NOMO-1 (cell line): ENCODE results near the gene RASAL1.

Source experiments
- DNase-seq, 2 experiments: peaks; one replicate each; lab custom pipeline; 2025; ENCODE audit not compliant: unreplicated experiment in 2 of 2; lab: John Stamatoyannopoulos, UW

RASAL1 gene

DNA sequence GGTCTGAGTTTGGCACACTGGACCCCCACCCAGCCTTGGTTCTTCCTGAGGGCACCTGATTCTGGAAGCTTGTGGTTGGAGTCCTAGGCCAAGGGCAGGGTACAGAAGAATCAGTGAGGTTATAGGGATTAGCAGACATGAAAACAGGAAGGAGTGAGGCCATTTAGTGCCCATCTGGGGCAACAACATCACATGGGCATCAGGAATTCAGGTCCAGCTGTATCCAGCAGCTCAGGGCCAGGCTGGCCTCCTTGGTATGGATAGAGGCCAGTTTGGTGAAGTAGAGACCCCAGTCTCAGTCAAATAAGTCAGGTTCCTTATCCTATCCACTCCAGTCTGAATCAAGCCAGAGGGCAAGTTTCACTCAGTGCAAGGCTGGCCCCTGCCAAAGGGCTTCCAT, 36.2 kb downstream of the RASAL1 start:
- no peak for DNase-seq

DNA sequence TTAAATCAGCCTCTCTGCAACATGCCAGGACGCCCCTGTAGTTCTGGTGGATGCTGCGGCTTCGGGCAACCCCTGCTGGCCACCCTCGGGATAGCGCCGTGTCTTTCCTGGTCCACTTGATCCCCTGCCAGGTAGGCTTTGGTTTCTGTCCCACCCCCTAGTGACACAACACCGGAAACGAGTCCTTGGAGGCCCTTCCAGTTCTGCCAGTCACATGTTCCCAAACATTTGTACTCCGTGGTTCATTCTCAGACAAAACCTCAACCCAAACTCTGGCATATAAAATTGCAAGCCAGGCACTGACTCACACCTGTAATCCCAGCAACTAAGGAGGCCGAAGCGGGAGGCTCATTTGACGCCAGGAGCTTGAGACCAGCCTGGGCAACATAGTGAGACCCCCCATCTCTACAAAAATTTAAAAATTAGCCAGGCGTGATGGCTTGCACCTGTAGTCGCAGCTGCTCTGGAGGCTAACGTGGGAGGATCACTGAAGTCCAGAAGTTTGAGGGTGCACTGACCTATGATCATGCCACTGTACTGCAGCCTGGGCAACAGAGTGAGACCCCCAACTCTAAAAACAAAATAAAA, 37.0 kb downstream of the RASAL1 start:
- no peak for DNase-seq

DNA sequence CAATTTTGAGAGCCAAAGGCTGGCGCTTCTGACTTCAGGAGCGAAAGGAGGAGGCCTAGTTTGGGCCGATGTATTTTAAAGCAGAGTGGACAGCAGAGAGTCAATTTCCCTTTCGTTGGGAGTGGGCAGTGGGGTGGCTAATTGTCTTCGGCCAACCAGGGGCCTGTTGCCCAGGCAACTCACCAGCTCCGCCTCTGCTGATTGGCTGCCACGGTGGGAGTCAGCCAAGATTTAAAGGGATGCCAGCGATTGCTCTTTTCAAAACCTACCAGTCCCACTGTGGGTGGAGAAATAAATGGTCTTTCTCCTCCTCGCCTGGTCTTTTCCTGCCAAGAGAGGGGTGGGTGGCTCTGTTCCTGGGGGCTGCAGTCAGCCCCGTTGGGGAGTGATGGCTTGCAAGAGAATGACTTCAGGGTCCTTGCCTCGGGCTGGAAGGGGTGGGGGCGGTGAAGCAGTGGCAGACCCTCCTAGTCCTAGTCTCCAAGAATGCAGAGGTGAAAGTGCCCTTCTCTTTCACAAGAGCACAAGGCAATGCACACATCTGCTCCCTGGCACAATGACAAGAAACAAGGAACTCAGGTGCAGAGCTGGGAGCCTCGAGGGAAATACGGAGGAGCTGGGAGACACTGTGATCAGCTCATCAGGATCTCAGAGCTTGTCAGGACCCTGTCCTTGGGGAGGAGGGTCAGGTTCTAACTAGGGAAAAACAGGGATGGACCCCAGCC, 37.7 kb downstream of the RASAL1 start:
- no peak for DNase-seq

DNA sequence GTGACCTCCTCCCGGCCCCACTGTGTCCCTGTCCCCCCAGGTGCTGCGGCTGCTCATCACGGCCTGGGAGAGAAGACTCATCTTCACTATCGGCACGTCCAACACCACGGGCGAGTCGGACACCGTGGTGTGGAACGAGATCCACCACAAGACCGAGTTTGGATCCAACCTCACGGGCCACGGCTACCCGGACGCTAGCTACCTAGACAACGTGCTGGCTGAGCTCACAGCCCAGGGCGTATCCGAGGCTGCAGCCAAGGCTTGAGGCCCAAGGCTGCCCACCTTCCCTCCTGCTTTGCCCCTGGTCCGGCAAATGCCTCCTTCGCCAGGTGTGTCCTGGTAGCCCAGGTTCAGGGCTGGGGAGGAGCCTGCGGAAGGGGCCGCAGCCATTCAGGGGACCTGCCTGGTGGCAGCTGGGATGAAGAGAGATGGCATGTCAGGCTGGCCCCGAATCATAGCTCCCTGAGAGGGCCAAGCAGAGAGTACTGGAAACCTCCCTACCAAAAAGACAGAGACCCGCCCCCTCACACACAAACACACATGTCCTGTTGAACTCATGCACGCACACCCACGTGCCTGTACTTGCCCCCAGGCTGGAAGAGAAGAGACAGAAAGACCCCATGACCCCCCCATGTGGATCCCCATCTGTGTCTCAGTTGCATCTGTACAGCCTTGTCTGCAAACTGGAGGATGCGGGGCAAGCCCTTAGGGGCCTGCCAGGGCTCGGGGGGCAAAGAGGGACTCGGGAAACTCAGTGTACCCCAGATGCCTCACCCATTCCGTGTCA, 38.7 kb downstream of the RASAL1 start:
- no peak for DNase-seq

DNA sequence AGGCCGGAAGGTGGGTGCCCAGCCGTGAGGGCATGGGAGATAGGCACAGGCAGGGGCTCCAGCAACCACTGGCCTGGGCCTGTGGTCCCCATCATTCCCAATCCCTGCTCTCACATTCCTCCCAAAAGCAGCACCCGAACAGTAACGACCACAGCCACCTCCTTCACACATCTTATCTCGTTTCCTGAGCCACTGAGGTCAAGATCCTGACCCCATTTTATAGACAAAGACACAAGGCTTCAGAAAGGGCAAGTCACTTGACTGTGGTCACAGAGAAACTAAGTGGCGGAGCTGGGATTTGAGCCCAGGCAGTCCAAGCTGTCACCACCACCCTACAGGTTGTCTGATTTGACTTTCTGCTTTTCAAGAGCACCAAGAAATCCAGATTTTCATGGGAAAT, 40.2 kb downstream of the RASAL1 start:
- DNase-seq: no peak

DNA sequence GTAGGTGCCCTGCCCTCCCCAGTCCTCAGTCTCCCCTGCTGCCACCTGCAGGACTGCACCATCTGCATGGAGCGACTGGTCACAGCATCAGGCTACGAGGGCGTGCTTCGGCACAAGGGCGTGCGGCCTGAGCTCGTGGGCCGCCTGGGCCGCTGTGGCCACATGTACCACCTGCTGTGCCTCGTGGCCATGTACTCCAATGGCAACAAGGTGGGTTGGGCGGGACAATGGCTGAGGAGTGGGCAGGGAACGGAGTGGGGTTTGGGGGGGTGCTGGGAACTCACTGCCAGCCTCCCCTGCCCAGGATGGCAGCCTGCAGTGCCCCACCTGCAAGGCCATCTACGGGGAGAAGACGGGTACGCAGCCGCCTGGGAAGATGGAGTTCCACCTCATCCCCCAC, 40.8 kb downstream of the RASAL1 start:
- DNase-seq: no peak

DNA sequence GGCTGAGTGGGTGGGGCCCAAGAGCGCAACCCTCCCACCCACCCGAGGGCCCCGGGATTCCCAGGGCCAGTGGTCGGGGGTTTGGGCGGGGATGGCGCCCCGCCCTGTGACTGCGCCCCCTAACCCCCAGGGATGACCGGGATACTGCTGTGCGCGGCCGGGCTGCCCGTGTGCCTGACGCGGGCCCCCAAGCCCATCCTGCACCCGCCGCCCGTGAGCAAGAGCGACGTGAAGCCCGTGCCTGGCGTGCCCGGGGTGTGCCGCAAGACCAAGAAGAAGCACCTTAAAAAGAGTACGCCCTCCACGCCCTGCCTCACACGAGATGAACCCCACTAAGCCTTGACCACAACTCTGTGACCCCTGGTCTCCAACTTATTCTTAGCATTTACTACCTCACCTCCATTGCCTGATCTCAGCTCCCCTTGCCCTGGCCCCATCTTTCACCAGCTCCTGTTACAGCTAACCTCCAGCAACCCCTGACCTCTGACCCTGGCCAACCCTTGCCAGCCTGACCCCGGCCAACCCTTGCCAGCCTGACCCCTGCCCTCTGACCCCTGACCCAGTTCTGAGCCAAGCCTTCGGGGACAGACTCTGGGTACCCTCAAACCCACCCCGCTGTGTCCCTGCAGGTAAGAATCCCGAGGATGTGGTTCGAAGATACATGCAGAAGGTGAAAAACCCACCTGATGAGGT, 42.0 kb downstream of the RASAL1 start:
- DNase-seq: no peak

DNA sequence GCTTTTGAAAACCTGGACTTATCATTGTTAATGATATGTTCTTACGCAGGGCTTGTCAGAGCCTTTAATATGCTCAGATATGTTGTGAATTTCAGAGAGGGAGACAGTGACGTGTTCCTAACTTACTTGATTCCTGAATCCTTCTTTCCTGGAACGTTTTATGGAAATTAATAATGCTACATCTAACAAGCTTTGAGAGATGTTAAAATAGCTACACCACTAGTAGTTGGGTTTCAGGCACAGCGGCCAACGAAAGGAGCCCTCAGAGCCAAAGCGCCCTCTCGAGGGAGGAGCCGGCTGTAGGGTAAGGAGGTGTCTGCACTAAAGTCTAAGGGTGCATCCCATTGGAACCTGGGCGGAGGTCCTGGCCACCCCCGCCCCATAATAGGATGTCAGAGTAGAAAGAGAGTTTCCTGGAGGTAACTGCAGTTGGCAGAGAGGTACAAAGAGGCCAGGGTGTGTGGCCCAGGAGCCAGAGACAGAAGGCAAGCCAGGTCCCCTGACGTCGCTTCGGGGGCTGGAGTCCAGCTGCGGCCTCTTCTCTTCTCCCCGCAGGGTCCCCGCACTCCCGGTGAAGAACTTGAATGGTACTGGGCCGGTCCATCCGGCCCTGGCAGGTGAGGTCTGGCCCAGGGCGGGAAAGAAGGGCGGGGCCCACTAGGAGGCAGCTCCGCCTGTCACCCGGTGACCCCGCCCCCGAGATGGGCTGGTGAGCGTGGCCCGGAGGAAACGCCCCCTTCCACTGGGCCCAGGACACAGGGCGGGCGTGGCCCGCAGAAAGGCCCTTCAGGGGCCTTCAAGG, 42.8 kb downstream of the RASAL1 start:
- no peak for DNase-seq

DNA sequence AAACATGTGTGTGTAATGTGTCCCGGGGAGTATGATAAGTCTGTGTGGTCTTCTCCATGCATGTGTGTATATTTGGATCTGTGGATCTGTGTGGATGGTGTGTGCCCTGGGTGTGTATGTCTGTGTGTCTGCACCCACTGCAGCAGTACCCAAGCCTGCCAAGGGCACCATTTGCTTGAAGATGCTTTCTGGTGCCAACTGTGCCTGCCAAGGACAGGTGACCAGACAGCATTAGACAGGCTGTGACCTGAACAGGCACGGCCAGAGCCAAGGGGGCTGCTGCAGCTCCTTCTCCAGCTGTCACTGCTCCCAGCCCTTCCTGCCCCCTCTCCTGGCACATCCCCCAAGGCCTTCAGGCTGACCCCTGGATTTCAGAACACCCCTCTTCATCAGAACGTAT, 44.1 kb downstream of the RASAL1 start:
- no peak for DNase-seq

DNA sequence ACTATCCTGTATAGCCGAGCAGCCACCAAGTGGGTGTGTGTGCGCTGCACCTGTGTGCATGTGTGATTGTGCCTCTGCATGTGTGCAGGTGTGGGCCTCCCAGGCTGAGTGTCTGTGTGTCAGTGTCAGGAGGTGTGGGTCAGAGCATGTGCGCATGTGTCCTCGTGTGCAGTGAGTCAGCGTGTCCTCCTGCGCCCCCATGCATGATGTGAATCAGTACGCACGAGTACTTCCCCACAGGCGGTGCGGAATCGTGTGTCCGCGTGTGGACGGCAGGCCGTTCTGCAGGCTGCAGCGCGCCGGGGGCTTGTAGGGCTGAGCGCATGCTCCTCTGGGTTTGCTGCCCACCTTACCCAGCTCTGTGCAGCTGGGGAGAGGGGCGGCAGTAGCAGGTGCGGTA, 44.8 kb downstream of the RASAL1 start:
- DNase-seq: no peak

DNA sequence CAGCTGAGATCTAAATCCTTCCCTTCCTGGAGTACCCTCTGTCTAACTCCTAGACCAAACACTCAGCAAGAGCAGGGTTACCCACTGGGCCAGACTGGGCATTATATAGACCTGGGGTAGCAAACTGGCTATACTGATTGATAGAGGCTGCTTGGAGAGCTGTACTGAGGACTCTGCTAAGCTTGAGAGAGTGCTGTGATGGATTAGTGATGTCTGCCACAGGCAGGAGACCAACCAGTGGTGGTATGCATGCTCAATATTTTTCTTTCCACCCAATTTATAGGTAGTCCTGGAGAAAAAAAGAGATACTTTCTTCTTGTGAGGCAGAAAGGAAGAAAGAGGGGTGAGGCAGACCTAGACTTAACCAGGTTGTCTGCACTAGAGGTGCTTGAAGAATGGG, 45.7 kb downstream of the RASAL1 start:
- no peak for DNase-seq

DNA sequence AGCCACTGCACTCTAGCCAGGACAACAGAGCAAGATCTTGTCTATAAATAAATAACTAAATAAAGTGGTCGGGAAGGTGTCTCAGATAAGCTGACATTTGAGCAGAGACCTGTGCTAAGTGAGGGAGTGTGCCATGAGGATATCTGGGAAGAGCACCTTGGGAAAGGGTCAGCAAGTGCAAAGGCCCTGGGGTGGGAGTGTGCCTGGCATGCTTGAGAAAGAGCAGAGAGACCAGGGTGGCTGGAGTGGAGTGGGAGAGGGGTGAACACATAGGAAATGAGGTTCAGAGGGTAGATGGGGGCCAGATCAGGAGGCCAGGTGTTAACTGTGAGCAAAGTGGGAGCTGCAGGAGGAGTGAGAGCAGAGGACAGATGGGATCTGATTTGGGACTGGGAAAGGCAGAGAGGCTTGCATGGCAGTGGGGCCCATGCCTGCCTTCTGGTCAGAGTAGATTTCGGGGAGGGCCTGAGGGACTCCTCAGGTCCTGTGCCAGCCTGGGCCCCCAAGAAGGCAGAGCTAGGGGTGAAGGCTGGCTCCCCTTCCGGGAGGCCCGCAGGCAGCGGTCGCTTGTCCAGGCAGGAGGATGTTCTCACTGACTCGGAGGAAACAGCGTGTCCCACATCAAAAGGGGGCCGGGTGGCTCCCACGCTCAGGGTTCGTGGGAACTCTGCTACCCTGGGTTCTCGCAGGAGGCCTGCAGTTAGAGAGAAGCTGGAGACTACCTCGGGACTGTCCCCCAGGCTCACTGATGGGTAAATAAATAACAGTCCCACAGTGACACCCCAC, 46.4 kb downstream of the RASAL1 start:
- DNase-seq: no peak

DNA sequence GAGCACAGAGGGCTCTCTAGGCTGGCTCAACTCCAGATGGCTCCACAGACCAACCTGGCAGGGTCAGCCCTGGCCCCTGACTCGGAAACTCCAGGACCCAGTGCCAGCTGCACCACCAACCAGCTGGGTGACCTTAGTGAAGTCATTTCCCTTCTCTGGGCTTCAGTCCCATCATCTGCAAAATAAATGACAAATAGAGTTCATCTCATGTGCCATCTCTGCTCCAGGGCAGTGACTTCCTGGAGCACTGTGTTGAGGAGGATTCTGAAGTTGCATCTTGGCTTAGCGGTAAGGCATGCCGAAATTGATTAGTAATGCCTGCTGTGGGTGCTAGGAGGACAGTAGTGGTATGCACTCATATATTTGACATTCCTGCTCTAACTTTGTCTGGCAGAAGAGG, 47.5 kb downstream of the RASAL1 start:
- no peak for DNase-seq

DNA sequence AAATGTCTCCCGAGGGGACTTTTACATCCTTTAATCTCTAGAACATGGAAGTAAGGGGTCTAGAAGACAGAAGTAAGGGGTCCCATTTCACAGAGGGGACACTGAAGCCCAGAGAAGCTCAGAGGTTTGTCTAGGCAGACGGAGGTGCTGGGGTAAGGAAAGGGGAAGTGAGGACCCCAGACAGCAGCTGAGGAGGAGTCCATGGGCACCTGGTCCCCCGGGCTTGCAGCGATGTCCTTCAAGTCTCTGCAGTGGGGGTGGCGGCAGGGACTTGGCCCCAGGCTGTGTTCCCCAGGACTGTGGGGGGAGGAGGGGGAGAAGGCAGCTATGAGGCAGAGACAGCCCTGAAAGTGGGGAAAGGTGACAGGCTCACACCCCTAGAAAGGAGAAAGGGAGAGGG, 48.4 kb downstream of the RASAL1 start:
- DNase-seq: no peak

DNA sequence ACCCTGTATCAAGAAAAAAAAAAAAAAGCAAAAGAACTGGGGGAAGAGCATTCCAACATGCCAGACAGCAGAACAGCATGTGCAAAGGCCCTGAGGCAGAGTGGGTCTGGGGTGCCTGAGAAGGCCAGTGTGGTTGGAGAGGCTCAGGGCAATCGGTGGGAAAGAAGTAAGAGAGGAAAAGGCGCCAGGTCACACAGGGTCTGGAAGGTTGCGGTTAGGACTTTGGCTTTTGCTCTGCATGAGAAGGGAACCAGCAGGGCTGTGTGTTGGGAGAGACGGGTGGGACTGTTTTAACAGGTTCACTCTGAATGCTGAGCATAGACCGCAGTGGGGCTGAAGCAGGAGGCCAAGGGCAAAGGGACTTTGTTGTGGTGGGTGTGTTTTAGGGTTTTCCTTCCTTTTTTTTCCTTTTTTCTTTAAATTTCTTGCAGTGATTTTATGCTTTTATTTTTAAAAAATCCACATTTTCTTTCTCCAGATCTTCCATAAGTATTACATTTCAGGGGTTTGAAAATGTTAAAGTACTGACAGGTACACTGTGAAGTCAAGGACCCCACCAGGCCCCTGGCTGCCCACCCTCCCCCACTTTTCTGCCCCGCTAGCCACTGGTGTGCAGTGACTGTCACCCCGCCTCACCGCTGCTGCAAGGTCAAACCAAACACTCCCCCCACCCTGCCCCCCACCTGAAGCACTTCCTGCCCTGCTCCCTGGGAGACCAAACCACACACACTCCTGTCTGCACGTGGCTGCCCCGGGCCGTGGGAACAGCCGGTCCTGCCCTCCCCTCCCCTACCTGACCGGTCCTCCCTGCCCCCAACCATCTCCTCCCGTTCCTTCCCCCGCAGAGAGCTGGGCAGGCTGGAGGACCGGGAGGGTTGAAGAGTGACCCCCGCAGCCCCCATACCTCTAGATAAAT, 49.1 kb downstream of the RASAL1 start:
- no peak for DNase-seq

DNA sequence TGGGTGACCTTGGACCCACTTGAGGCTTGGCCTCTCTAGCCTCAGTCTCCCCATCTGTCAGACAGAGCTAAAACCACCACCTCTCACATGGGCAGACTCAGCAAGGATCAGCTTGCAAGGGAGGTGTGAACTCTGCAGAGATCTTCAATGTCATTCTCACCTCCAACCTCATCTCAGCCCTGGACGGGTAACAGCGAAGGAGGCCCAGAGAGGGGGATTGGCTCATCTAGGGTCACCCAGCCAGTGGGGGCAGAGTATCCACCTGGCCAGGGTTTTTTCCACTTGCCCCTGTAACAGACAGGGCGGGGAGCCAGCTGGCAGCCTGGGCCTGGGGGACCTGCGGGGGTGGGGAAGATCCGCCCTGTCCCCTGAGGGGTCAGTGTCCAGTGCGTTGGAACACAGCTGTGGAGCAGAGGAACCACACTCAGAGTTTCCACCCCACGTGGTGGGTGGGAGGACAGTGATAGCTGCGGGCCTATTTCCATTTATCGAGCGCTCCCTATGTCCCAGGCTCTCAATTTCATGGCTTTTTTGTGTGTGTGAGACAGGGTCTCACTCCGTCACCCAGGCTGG, 51.6 kb downstream of the RASAL1 start:
- no peak for DNase-seq

DNA sequence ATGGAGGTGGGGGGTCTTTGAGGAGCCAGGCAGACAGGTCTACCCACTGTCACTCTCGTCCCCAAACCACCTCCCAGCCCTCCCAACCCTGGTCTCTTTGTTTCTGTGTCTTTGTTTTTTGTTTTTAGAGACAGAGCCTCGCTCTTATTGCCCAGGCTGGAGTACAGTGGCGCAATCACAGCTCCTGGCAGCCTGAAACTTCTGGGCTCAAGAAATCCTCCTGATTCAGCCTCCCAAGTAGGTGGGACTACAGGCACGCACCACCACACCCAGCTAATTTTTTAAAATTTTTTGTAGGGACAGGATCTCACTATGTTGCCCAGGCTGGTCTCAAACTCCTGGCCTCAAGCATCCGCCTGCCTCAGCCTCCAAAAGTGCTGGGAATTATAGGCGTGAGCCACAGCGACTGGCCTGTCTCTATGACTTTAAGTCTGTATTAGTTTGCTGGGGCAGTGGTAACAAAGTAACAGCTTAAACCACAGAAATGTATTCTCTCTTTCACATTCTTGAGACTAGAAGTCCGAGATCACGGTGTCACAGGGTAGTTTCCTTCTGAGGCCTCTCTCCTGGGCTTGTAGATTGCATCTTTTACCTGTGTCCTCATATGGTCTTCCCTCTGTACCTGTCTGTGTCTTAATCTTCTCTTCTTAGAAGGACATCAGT, 52.9 kb downstream of the RASAL1 start:
- no peak for DNase-seq

DNA sequence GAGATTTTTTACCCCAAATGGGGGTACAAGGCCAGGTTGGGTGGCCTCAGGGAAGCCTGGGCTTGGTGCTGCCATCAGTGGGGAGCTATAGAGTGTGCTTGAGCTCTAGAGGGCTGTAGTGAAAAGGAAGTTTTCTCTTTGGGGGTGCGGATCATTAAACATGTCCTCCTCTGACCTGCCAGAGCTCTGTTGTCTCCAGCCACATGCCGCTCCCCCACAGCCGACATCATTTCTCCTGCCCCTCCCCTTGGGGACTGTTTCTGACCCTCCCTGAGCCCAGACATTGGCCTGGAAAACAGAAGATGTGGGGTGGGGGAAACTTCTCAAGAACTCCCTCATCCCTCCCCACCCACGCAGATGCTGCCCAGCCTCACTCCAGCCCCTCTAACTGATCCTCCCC, 53.7 kb downstream of the RASAL1 start:
- no peak for DNase-seq
